Endothelial cell of umbilical vein (primary cell): ENCODE measurements around the gene NSD2. TPM values are rescaled to one million over a fixed set of nuclear protein-coding genes. Genes with fewer than 3 reads are reported as not detected.

Experiments
- BruUV-seq: library from RNA; stranded (reverse); fragments of 400-500 nt; replicated peaks from 2 replicates; lab custom pipeline; 2021; lab: Mats Ljungman, UMichigan
- CTCF ChIA-PET: fragments of 300-600, 350-600 bp; sonication (Branson Sonifier 250); formaldehyde crosslinking; loops from one replicate; lab custom pipeline; 2021; ENCODE audit warnings: antibody characterized with exemption, inconsistent platforms; lab: Charles Lee
- POLR2A ChIA-PET: fragments of 300-600, 350-600 bp; sonication (Branson Sonifier 250); formaldehyde crosslinking; loops from one replicate; lab custom pipeline; 2021; ENCODE audit warnings: antibody characterized with exemption, inconsistent platforms; lab: Charles Lee
- DNase-seq: peaks from one replicate; pipeline ENCODE4 v3.0.0-alpha.2; 2011; ENCODE audit warnings: low read depth, low spot score
- FAIRE-seq: peaks from 2 replicates; lab custom pipeline; 2011; peaks lifted over from hg19 to GRCh38; lab: Jason Lieb, UNC
- H2AFZ ChIP-seq: 2 replicates; pipeline ENCODE4 v1.6.0; 2012; ENCODE audit warnings: low read depth, low read length, control low read depth, inconsistent platforms
- H3K27ac ChIP-seq: 2 replicates; pipeline ENCODE4 v1.5.1; 2011; ENCODE audit warnings: low read depth, mild to moderate bottlenecking, control low read depth, low read length, moderate library complexity; ENCODE audit not compliant: insufficient read depth
- H3K27me3 ChIP-seq, 2 experiments: 2 replicates each; pipeline versions ENCODE4 v1.6.0 to v1.6.1; 2011; ENCODE audit warnings: low read length in 2 of 2, mixed read lengths in 1 of 2; ENCODE audit not compliant: control insufficient read depth in 2 of 2, insufficient read depth in 2 of 2
- H3K36me3 ChIP-seq, 2 experiments: 2 replicates in 1 of 2; 3 replicates in 1 of 2; pipeline ENCODE4 v1.5.1; 2011; ENCODE audit warnings: low read length in 2 of 2, mild to moderate bottlenecking in 1 of 2, moderate library complexity in 1 of 2; ENCODE audit not compliant: control insufficient read depth in 2 of 2, insufficient read depth in 2 of 2; ENCODE audit errors: extremely low read depth in 1 of 2
- H3K4me1 ChIP-seq: 3 replicates; pipeline ENCODE4 v1.5.1; 2011; ENCODE audit warnings: mild to moderate bottlenecking, low read length; ENCODE audit not compliant: control insufficient read depth, insufficient read depth; ENCODE audit errors: extremely low read depth
- H3K4me2 ChIP-seq: 2 replicates; pipeline ENCODE4 v1.6.1; 2011; ENCODE audit warnings: low read length, control low read depth, mixed read lengths; ENCODE audit not compliant: insufficient read depth
- H3K4me3 ChIP-seq, 3 experiments: fragments of 200-600 bp in 1 of 3; sonication (generic), shearing (Covaris generic) in 1 of 3; replicated peaks in 1 of 3; 2 replicates each; pipeline ENCODE4 v1.5.1; 2011 to 2016; ENCODE audit warnings: control low read depth in 3 of 3, low read length in 3 of 3, mild to moderate bottlenecking in 2 of 3, inconsistent platforms in 1 of 3, low read depth in 1 of 3, moderate library complexity in 1 of 3; ENCODE audit not compliant: insufficient read depth in 1 of 3
- H3K79me2 ChIP-seq: 2 replicates; pipeline ENCODE4 v1.6.0; 2012; ENCODE audit warnings: low read length, inconsistent platforms; ENCODE audit not compliant: control insufficient read depth, insufficient read depth
- H3K9ac ChIP-seq: replicated peaks from 2 replicates; pipeline ENCODE3; 2011; ENCODE audit warnings: low read length, control low read depth; ENCODE audit not compliant: insufficient read depth; ENCODE audit errors: extremely low read depth
- H3K9me1 ChIP-seq: replicated peaks from 3 replicates; pipeline ENCODE4 v1.6.0; 2011; ENCODE audit warnings: mild to moderate bottlenecking, low read length; ENCODE audit not compliant: control insufficient read depth, insufficient read depth; ENCODE audit errors: extremely low read depth
- H3K9me3 ChIP-seq: replicated peaks from 2 replicates; pipeline ENCODE4 v1.5.1; 2012; ENCODE audit warnings: low read length, inconsistent platforms; ENCODE audit not compliant: control insufficient read depth, insufficient read depth
- H4K20me1 ChIP-seq: replicated peaks from 2 replicates; pipeline ENCODE3; 2011; ENCODE audit warnings: mild to moderate bottlenecking, low read length; ENCODE audit not compliant: control insufficient read depth, insufficient read depth; ENCODE audit errors: extremely low read depth
- CTCF ChIP-seq, 2 donors: IDR thresholded peaks; 1 replicate in 1 of 2; 2 replicates in 1 of 2; pipeline ENCODE4 v1.5.1; 2011; ENCODE audit warnings: low read length in 2 of 2, mild to moderate bottlenecking in 2 of 2, moderate library complexity in 2 of 2, control low read depth in 1 of 2, inconsistent platforms in 1 of 2, low read depth in 1 of 2; ENCODE audit not compliant: insufficient read depth in 1 of 2; ENCODE audit errors: extremely low read depth in 1 of 2
- EZH2 ChIP-seq: IDR thresholded peaks from 2 replicates; pipeline ENCODE4 v1.6.1; 2012; ENCODE audit warnings: borderline replicate concordance, low read depth, mild to moderate bottlenecking, moderate library complexity, low read length, inconsistent platforms; ENCODE audit not compliant: severe bottlenecking
- FOS ChIP-seq: IDR thresholded peaks from 2 replicates; pipeline ENCODE4 v1.6.1; 2011; ENCODE audit warnings: mild to moderate bottlenecking, low read length, moderate library complexity, borderline replicate concordance; ENCODE audit not compliant: insufficient read depth
- GATA2 ChIP-seq: IDR thresholded peaks from 2 replicates; pipeline ENCODE4 v1.7.0; 2011; ENCODE audit warnings: low read depth, mild to moderate bottlenecking, moderate library complexity, mixed read lengths, low read length; ENCODE audit not compliant: insufficient read length, insufficient read depth
- JUN ChIP-seq: IDR thresholded peaks from 2 replicates; pipeline ENCODE4 v1.6.1; 2011; ENCODE audit warnings: borderline replicate concordance, low read depth; ENCODE audit not compliant: insufficient read length, insufficient read depth
- MAX ChIP-seq: IDR thresholded peaks from 2 replicates; pipeline ENCODE4 v1.6.1; 2011; ENCODE audit not compliant: insufficient read depth, insufficient read length
- MYC ChIP-seq: IDR thresholded peaks from one replicate; pipeline ENCODE4 v1.6.1; 2011; ENCODE audit warnings: mild to moderate bottlenecking, low read depth, low read length
- POLR2A ChIP-seq: IDR thresholded peaks from 2 replicates; pipeline ENCODE4 v1.6.1; 2012; ENCODE audit warnings: low read depth, mild to moderate bottlenecking, control low read depth, low read length
- POLR2AphosphoS5 ChIP-seq: IDR thresholded peaks from 2 replicates; pipeline ENCODE4 v1.6.1; 2012; ENCODE audit warnings: low read depth, mild to moderate bottlenecking, control low read depth, low read length, moderate library complexity; ENCODE audit not compliant: insufficient read depth
- dilution Hi-C: fragments of 300-500 bp; cut with MboI; formaldehyde crosslinking; loops from one replicate; pipeline ENCODE4 v1.15.0; 2019; ENCODE audit warnings: low sequenced_read_pairs; ENCODE audit not compliant: extremely low pct_ligation_motif_present
- intact Hi-C: fragments of 100-400 bp; cut with micrococcal nuclease; formaldehyde crosslinking; loops from one replicate; pipeline ENCODE4 v1.10.0; 2022
- polyA plus RNA-seq, 4 experiments: library from polyadenylated mRNA; depleted of rRNA in 3 of 4; stranded (reverse) in 3 of 4; unstranded in 1 of 4; fragments of >200 nt; gene quantifications; 2 replicates each; pipeline versions ENCODE4 v1.2.1 to v1.2.3, GENCODE V29; 2011 to 2012; ENCODE audit warnings: missing spikeins in 1 of 4
- total RNA-seq: library from RNA; stranded (reverse); gene quantifications from 2 replicates; pipeline ENCODE4 v1.2.3, GENCODE V29; 2021

The NSD2 gene
- total and polyA plus RNA-seq, 2 donors (not counting 3 experiments of a cell fraction or from before 2014, with no cell fraction given): 31.3 to 171 TPM

GRCh38 chr4:1980561-1981041 is 109.4 kb downstream of the NSD2 start:
- Histone ChIP-seq H3K79me2 (no peaks in the 10 kb centered on the region), H3K9me1 (no peaks in the 10 kb centered on the region), H3K4me3 (no peak overlapping the region), H3K27me3 (no peaks in the 10 kb centered on the region), H3K9ac (no peak overlapping the region), H3K27ac (no peak overlapping the region), H3K4me1 (no peaks in the 10 kb centered on the region), H3K4me2 (no peak overlapping the region), H3K9me3 (no peaks in the 10 kb centered on the region), H4K20me1 (no peaks in the 10 kb centered on the region), H2AFZ (no peak overlapping the region), H3K36me3 (peaks cover 25 to 53% of the 10 kb centered on the region in 2 experiments)
- no peak for TF ChIP-seq POLR2A
- TF ChIP-seq JUN: no peak
- no peak for TF ChIP-seq GATA2
- no peak for TF ChIP-seq MAX
- TF ChIP-seq FOS: no peak
- no peak for TF ChIP-seq CTCF (IDR thresholded peaks at IDR 0.05; ENCODE audit: extremely low read depth in 1 of 2, insufficient read depth in 1 of 2, low read depth in 1 of 2, low read length in 2 of 2)
- TF ChIP-seq MYC: no peak
- TF ChIP-seq EZH2: no peak
- no peak for TF ChIP-seq POLR2AphosphoS5
- dilution Hi-C loops (no loop called here), intact Hi-C loops (no loop called here)
- no TSS peak for BruUV-seq
- CTCF ChIA-PET: no interaction called here
- DNase-seq: no peak
- FAIRE-seq: no peak
- POLR2A ChIA-PET: no interaction called here
